ENCODE data around the gene TP53TG3. TPM values are rescaled to one million over a fixed set of nuclear protein-coding genes. Genes with fewer than 3 reads are reported as not detected.
"Not testable (repeated sequence)": the region's sequence is repeated elsewhere in the genome, so short reads cannot be mapped to it uniquely, and the experiment has no call there.

Gene TP53TG3, protein sequence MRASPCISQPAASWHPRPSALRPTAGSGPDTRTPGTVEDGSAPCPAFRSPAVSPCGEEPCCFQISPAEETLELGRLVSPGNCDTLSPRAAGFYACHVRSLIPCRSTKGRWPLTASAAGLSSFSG
- total RNA-seq (not detected in 2 replicates), polyA plus RNA-seq (not detected in 2 replicates)

DNA sequence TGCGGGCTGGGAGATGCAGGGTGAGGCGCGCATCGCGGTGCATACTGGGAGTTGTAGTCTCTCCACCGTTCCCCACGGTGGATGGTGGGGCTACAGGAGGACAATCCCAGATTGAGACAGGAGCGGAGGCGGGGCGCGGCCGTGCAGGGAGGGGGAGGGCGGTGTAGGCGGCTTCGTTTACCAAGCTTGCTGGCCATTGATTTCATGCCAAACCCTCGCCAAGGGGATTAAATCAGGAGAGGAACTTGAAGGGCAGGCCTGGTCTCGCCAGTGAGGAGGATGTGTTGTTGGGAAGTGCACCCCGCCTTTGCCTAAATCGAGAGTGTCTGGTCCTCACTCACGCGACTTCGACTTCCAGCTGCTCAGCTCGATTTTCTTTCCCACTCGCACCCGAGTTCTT lies at the start of gene TP53TG3:
Gene TP53TG3 (minus strand): TSS at position 101 of the 400 bp plus-strand sequence. CDS start 68 bp downstream, at position 33.
- H3K4me3 ChIP-seq; H4K20me1 ChIP-seq (ENCODE audit: insufficient read depth, poor library complexity, severe bottlenecking); H3K27me3 ChIP-seq; H3K36me3 ChIP-seq (replicated peaks; ENCODE audit: insufficient read depth, low read depth); DNase-seq (ENCODE audit: low spot score); H2AFZ ChIP-seq; H3K4me2 ChIP-seq; H3K4me1 ChIP-seq (ENCODE audit: insufficient read depth); H3K9me3 ChIP-seq (ENCODE audit: low read depth); H3K79me2 ChIP-seq; H3K27ac ChIP-seq; H3K9me2 ChIP-seq (replicated peaks; ENCODE audit: insufficient read depth): not testable (repeated sequence)
- no CpG with 5 or more reads among the region's 25 CpGs for WGBS (ENCODE audit: low lambda C conversion rate, missing lambda C conversion rate)

DNA sequence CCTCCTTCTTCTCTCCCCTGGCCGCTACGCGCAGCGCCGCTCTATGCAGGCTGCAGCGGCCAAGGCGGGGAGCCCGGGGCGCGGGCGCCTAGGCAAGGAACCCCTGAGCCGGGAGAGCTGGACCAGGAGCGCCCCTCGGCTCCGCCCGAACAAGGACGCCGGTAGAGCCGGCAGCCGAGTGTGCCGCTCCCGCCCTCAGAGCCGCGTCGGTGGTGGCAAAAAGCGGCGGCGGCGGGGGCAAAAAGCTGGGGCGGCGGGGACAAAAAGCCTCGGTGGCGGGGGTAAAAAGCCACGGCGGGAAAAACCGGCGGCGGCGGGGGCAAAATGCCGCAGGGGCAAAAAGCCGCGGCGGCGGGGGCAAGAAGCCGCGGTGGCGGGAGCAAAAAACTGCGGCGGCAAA lies 25.1 kb downstream of the TP53TG3 start:
- not testable (repeated sequence) for H3K36me3 ChIP-seq (replicated peaks; ENCODE audit: insufficient read depth, low read depth); H2AFZ ChIP-seq; H3K4me2 ChIP-seq; H3K9me2 ChIP-seq (replicated peaks; ENCODE audit: insufficient read depth); H3K4me1 ChIP-seq (ENCODE audit: insufficient read depth); DNase-seq (ENCODE audit: low spot score); H3K27me3 ChIP-seq; H3K79me2 ChIP-seq; H3K4me3 ChIP-seq; H3K9me3 ChIP-seq (ENCODE audit: low read depth); H4K20me1 ChIP-seq (ENCODE audit: insufficient read depth, poor library complexity, severe bottlenecking); H3K27ac ChIP-seq
- WGBS (ENCODE audit: low lambda C conversion rate, missing lambda C conversion rate) = 98% methylated on average over 9 of the region's 49 CpGs

DNA sequence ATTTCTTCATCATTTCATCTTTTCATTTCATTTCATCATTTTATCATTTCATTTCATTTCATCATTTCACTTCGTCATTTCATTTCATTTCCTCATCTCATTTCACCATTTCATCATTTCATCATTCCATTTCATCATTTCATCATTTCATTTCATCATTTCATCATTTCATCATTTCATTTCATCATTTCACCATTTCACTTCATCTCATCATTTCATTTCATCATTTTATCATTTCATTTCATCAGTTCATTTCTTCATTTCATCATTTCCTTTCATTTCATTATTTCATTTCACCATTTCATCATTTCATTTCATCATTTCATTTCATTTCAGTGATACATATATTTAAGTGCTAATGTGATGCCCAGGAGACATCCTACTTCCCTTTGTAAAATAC lies 28.4 kb downstream of the TP53TG3 start:
- H3K9me2 ChIP-seq (replicated peaks; ENCODE audit: insufficient read depth); H3K4me2 ChIP-seq; H3K27me3 ChIP-seq; H3K9me3 ChIP-seq (ENCODE audit: low read depth); H2AFZ ChIP-seq; H3K4me1 ChIP-seq (ENCODE audit: insufficient read depth); DNase-seq (ENCODE audit: low spot score); H3K79me2 ChIP-seq; H3K4me3 ChIP-seq; H3K27ac ChIP-seq; H4K20me1 ChIP-seq (ENCODE audit: insufficient read depth, poor library complexity, severe bottlenecking); H3K36me3 ChIP-seq (replicated peaks; ENCODE audit: insufficient read depth, low read depth): not testable (repeated sequence)
- no CpG with 5 or more reads among the region's 1 CpG for WGBS (ENCODE audit: low lambda C conversion rate, missing lambda C conversion rate)

DNA sequence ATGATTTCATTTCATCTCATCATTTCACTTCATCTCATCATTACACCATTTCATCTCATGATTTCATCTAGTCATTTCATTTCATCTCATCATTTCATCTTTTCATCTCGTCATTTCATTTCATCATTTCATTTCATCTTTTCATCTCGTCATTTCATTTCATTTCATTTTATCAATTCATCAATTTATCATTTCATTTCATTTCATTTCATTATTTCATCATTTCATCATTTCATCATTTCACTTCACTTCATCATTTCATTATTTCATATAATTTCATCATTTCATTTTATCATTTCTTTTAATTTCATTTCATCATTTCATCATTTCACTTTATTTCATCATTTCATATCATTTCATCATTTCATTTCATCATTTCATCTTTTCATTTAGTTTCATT lies 29.2 kb downstream of the TP53TG3 start:
- H3K27me3 ChIP-seq; H2AFZ ChIP-seq; H3K4me2 ChIP-seq; H3K4me1 ChIP-seq (ENCODE audit: insufficient read depth); DNase-seq (ENCODE audit: low spot score); H3K9me3 ChIP-seq (ENCODE audit: low read depth); H3K36me3 ChIP-seq (replicated peaks; ENCODE audit: insufficient read depth, low read depth); H3K27ac ChIP-seq; H3K9me2 ChIP-seq (replicated peaks; ENCODE audit: insufficient read depth); H3K79me2 ChIP-seq; H3K4me3 ChIP-seq; H4K20me1 ChIP-seq (ENCODE audit: insufficient read depth, poor library complexity, severe bottlenecking): not testable (repeated sequence)
- 92% methylated on average over 1 of the region's 2 CpGs for WGBS (ENCODE audit: low lambda C conversion rate, missing lambda C conversion rate)

DNA sequence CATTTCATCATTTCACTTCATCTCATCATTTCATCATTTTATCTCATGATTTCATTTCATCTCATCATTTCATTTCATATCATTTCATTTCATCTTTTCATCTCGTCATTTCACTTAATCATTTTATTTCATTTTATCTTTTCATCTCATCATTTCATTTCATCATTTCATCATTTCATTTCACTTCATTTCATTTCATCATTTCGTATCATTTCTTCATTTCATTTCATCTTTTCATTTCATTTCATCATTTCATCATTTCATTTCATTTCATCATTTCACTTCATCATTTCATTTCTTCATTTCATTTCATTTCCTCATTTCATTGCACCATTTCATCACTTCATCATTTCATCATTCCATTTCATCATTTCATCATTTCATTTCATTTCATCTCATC lies 29.8 kb downstream of the TP53TG3 start:
- not testable (repeated sequence) for DNase-seq (ENCODE audit: low spot score); H3K27ac ChIP-seq; H3K4me1 ChIP-seq (ENCODE audit: insufficient read depth); H3K9me2 ChIP-seq (replicated peaks; ENCODE audit: insufficient read depth); H4K20me1 ChIP-seq (ENCODE audit: insufficient read depth, poor library complexity, severe bottlenecking); H3K4me2 ChIP-seq; H2AFZ ChIP-seq; H3K27me3 ChIP-seq; H3K9me3 ChIP-seq (ENCODE audit: low read depth); H3K4me3 ChIP-seq; H3K79me2 ChIP-seq; H3K36me3 ChIP-seq (replicated peaks; ENCODE audit: insufficient read depth, low read depth)
- 40% methylated on average over 1 of the region's 2 CpGs for WGBS (ENCODE audit: low lambda C conversion rate, missing lambda C conversion rate)

DNA sequence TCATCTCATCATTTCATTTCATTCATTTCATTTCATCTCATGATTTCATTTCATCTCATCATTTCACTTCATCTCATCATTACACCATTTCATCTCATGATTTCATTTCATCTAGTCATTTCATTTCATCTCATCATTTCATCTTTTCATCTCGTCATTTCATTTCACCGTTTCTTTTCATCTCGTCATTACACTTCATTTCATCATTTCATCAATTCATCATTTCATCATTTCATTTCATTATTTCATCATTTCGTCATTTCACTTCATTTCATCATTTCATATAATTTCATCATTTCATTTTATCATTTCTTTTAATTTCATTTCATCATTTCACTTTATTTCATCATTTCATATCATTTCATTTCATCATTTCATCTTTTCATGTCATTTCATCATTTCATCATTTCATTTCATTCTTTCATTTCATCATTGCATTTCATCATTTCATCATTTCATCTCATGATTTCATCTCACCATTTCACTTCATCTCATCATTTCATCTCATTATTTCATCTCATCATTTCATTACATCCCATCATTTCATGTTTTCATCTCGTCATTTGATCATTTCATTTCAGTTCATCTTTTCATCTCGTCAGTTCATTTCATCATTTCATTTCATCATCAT lies 30.6 kb downstream of the TP53TG3 start:
- H3K4me1 ChIP-seq (ENCODE audit: insufficient read depth); H2AFZ ChIP-seq; DNase-seq (ENCODE audit: low spot score); H3K36me3 ChIP-seq (replicated peaks; ENCODE audit: insufficient read depth, low read depth); H3K27ac ChIP-seq; H4K20me1 ChIP-seq (ENCODE audit: insufficient read depth, poor library complexity, severe bottlenecking); H3K27me3 ChIP-seq; H3K4me3 ChIP-seq; H3K4me2 ChIP-seq; H3K9me2 ChIP-seq (replicated peaks; ENCODE audit: insufficient read depth); H3K79me2 ChIP-seq; H3K9me3 ChIP-seq (ENCODE audit: low read depth): not testable (repeated sequence)
- WGBS (ENCODE audit: low lambda C conversion rate, missing lambda C conversion rate) = 68% methylated on average over 6 of the region's 6 CpGs

DNA sequence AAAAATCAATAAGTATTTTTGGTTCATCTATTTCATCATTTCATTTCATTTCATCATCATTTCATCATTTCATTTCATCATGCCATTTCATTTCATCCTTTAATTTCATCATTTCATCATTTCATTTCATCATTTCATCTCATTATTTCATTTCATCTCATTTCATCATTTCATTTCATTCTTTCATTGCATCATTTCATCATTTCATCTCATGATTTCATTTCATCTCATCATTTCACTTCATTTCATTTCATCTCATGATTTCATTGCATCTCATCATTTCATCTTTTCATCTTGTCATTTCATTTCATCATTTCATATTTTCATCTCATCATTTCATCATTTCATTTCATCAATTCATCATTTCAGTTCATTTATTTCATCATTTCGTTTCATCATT lies 31.2 kb downstream of the TP53TG3 start:
- H2AFZ ChIP-seq; H3K9me2 ChIP-seq (replicated peaks; ENCODE audit: insufficient read depth); H3K9me3 ChIP-seq (ENCODE audit: low read depth); H3K4me2 ChIP-seq; H3K27ac ChIP-seq; H3K4me3 ChIP-seq; H3K27me3 ChIP-seq; H4K20me1 ChIP-seq (ENCODE audit: insufficient read depth, poor library complexity, severe bottlenecking); H3K79me2 ChIP-seq; DNase-seq (ENCODE audit: low spot score); H3K4me1 ChIP-seq (ENCODE audit: insufficient read depth); H3K36me3 ChIP-seq (replicated peaks; ENCODE audit: insufficient read depth, low read depth): not testable (repeated sequence)
- WGBS (ENCODE audit: low lambda C conversion rate, missing lambda C conversion rate) = 9% methylated on average over 1 of the region's 1 CpG

DNA sequence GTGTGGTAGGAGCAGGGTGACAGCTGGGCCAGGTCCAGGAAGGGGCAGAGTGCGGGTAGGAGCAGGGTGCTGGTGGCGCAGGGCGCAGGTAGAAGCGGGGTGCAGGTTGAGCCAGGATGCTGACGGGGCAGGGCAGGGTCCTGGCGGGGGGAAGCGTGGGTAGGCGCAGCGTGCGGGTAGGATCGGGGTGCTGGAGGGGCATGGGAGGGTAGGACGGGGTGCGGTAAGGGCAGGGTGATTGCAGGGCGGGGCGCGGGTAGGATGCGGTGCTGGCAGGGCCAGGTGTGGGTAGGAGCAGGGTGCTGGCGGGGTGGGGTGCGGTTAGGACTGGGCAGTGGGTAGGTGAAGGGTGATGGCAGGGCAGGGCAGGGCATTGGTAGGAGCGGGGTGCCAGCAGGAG lies 38.4 kb downstream of the TP53TG3 start:
- H3K79me2 ChIP-seq; H3K27ac ChIP-seq; H3K4me3 ChIP-seq; H3K9me2 ChIP-seq (replicated peaks; ENCODE audit: insufficient read depth); H3K4me2 ChIP-seq; DNase-seq (ENCODE audit: low spot score); H3K4me1 ChIP-seq (ENCODE audit: insufficient read depth); H3K27me3 ChIP-seq; H3K36me3 ChIP-seq (replicated peaks; ENCODE audit: insufficient read depth, low read depth); H4K20me1 ChIP-seq (ENCODE audit: insufficient read depth, poor library complexity, severe bottlenecking); H2AFZ ChIP-seq; H3K9me3 ChIP-seq (ENCODE audit: low read depth): not testable (repeated sequence)
- no CpG with 5 or more reads among the region's 20 CpGs for WGBS (ENCODE audit: low lambda C conversion rate, missing lambda C conversion rate)

DNA sequence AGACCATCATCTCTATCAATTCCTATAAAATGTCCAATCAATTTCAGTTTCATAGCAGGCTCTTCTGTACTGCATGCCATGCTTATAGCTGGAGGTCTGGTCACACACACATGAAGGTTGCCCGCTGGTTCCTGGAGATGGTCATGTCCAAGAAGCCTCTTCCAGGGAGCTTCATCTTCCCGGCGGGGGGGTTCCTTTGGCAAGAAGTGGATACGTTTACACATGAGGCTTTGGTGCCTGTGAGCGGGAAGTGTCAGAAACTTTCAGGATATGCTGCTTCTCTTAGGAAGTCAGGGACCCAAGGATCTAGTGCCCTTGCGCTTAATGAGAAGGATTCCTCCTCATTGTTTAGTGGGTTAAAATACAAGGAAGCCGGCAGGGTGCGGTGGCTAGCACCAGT lies 43.9 kb downstream of the TP53TG3 start:
- not testable (repeated sequence) for H3K27ac ChIP-seq; DNase-seq (ENCODE audit: low spot score); H3K9me3 ChIP-seq (ENCODE audit: low read depth)

More for the DNA sequence above, 43.9 kb downstream of the TP53TG3 start:
- not testable (repeated sequence) for H3K4me1 ChIP-seq (ENCODE audit: insufficient read depth); H3K27me3 ChIP-seq; H3K79me2 ChIP-seq; H4K20me1 ChIP-seq (ENCODE audit: insufficient read depth, poor library complexity, severe bottlenecking); H3K4me3 ChIP-seq; H2AFZ ChIP-seq; H3K4me2 ChIP-seq; H3K9me2 ChIP-seq (replicated peaks; ENCODE audit: insufficient read depth); H3K36me3 ChIP-seq (replicated peaks; ENCODE audit: insufficient read depth, low read depth)
- 80% methylated on average over 5 of the region's 8 CpGs for WGBS (ENCODE audit: low lambda C conversion rate, missing lambda C conversion rate)
